Measurements from ENCODE around the gene TLE4. TPM values are rescaled to one million over a fixed set of nuclear protein-coding genes. Genes with fewer than 3 reads are reported as not detected.
"Not testable (repeated sequence)": the region's sequence is repeated elsewhere in the genome, so short reads cannot be mapped to it uniquely, and the experiment has no call there.

The TLE4 gene
- total and polyA plus RNA-seq, 12 donors, result 11.8 to 70.5 (median 42.9) TPM

- TF ChIP-seq POLR2A (IDR thresholded peaks at IDR 0.05) (no peak), CTCF (IDR thresholded peaks at IDR 0.05) (no peak)
- intact Hi-C loops (cut with DNase I), result no loop called here
- 86 to 100% (median 97%) methylated on average over 1 of the region's 1 CpG for WGBS, 4 donors
- H3K36me3 ChIP-seq (replicated peaks in 1 of 2), result no peaks in the 10 kb centered on the region
- peaks cover 0 to 9% of the 10 kb centered on the region in 2 donors for H3K4me1 ChIP-seq (replicated peaks in 1 of 2)
- no peaks in the 10 kb centered on the region for H3K27me3 ChIP-seq
- no peak overlapping the region for H3K4me3 ChIP-seq
- DNase-seq, result no peak
- no peaks in the 10 kb centered on the region for H3K9me3 ChIP-seq (replicated peaks in 1 of 3)
- no peak overlapping the region for H3K27ac ChIP-seq
Observed at GRCh38 chr9:79646096-79646495, 74.3 kb downstream of the TLE4 start.

DNA sequence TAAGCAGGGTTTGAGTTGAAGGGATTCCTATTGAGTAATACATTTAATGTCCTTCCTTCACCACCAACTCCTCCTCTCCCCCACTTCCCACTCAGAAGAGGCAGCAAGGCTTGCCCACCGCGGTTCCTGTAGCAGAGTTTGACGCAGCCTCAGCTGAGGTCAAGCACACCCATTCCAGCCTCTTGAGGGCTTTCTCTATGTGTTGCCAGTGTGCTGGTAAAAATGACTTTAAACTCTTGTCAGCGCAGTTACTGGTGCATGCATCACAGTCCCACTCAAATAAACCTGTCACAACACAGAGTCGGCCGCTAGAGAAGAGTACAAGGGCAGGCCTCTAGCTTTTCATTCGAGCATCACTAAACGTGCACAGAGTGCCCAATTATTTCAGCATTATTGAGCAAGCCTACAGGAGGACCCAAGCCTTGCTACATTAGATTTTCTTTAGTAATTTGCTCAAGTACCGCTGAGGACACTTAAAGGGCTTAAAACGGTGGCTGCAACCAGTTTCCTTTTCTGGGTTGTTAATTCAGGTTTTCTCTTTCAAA is 79.6 kb downstream of the TLE4 start:
- DNase-seq, result no peak
- no peaks in the 10 kb centered on the region for H3K36me3 ChIP-seq (replicated peaks in 1 of 2)
- H3K27me3 ChIP-seq, result no peaks in the 10 kb centered on the region
- intact Hi-C loops (cut with DNase I), result no loop called here
- H3K27ac ChIP-seq, result no peak overlapping the region
- H3K4me1 ChIP-seq (replicated peaks in 1 of 2), result no peaks in the 10 kb centered on the region
- 82 to 87% (median 82%) methylated on average over 10 of the region's 10 CpGs for WGBS, 4 donors
- H3K4me3 ChIP-seq, result no peak overlapping the region
- no peak for TF ChIP-seq CTCF (IDR thresholded peaks at IDR 0.05)
- TF ChIP-seq POLR2A (IDR thresholded peaks at IDR 0.05), result no peak
- H3K9me3 ChIP-seq (replicated peaks in 1 of 3), result no peaks in the 10 kb centered on the region

DNA sequence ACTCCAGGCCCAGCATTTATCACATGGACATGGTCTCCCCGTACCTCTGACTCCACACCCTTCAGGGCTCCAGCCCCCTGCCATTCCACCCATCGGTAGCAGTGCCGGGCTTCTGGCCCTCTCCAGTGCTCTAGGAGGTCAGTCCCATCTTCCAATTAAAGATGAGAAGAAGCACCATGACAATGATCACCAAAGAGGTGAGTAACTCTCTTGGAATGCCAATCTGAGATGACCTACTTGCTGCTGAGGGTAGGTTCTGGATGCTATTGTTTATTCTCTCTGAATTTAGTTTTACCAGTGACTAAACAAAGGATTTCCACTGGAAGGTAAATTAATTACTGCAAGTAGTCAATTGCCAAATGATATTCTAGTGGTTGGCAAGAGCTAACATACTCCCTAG is 80.8 kb downstream of the TLE4 start:
- H3K36me3 ChIP-seq (replicated peaks in 1 of 2), result no peaks in the 10 kb centered on the region
- DNase-seq, result no peak
- WGBS, 4 donors, result 91 to 100% (median 96%) methylated on average over 3 of the region's 3 CpGs
- TF ChIP-seq CTCF (IDR thresholded peaks at IDR 0.05) (no peak), POLR2A (IDR thresholded peaks at IDR 0.05) (no peak)
- no peaks in the 10 kb centered on the region for H3K4me1 ChIP-seq (replicated peaks in 1 of 2)
- no peak overlapping the region for H3K4me3 ChIP-seq
- no peaks in the 10 kb centered on the region for H3K9me3 ChIP-seq (replicated peaks in 1 of 3)
- intact Hi-C loops (cut with DNase I), result no loop called here
- no peak overlapping the region for H3K27ac ChIP-seq
- no peaks in the 10 kb centered on the region for H3K27me3 ChIP-seq

- H3K9me3 ChIP-seq (replicated peaks in 1 of 3); H3K4me1 ChIP-seq (replicated peaks in 1 of 2); H3K4me3 ChIP-seq; H3K27me3 ChIP-seq; DNase-seq; H3K27ac ChIP-seq; intact Hi-C loops (cut with DNase I); H3K36me3 ChIP-seq (replicated peaks in 1 of 2): not testable (repeated sequence)
- 93 to 99% (median 97%) methylated on average over 13 of the region's 13 CpGs for WGBS, 4 donors
Observed at GRCh38 chr9:79654591-79655382, 83.0 kb downstream of the TLE4 start.

GRCh38 chr9:79655551-79655950 is 83.8 kb downstream of the TLE4 start:
- H3K4me3 ChIP-seq, result no peak overlapping the region
- H3K27me3 ChIP-seq, result no peaks in the 10 kb centered on the region
- no peaks in the 10 kb centered on the region for H3K36me3 ChIP-seq (replicated peaks in 1 of 2)
- no peak overlapping the region for H3K27ac ChIP-seq
- no peak for TF ChIP-seq CTCF (IDR thresholded peaks at IDR 0.05)
- no peak for TF ChIP-seq POLR2A (IDR thresholded peaks at IDR 0.05)
- no peaks in the 10 kb centered on the region for H3K4me1 ChIP-seq (replicated peaks in 1 of 2)
- no peak for DNase-seq
- intact Hi-C loops (cut with DNase I), result no loop called here
- no peaks in the 10 kb centered on the region for H3K9me3 ChIP-seq (replicated peaks in 1 of 3)
